A673 (cell line): Measurements from ENCODE around the gene ITPA.

Experiments
- CTCF ChIP-seq: fragments of 300-800, 200-600 bp; sonication (generic); conservative IDR thresholded peaks from 2 replicates; pipeline ENCODE4 v1.5.1; 2017; ENCODE audit warnings: low read depth, mild to moderate bottlenecking, antibody characterized with exemption, low read length, moderate library complexity, mixed read lengths
- EZH2 ChIP-seq: fragments of 200-600 bp; sonication (generic); IDR thresholded peaks from 2 replicates; pipeline ENCODE4 v1.6.1; 2017; ENCODE audit warnings: borderline replicate concordance, low read depth, mild to moderate bottlenecking, mixed read lengths, antibody characterized with exemption, low read length; ENCODE audit not compliant: poor library complexity, severe bottlenecking

GRCh38 chr20:3228750-3229032 is 19.4 kb downstream of the ITPA start:
- TF ChIP-seq EZH2, result no peak
- TF ChIP-seq CTCF, result no peak
